Measurements from ENCODE around the gene DNAAF9.

DNAAF9 gene

GRCh38 chr20:3407040-3407770 lies at the start of gene DNAAF9:
TSS of gene DNAAF9 (minus strand) at chr20:3407669. CDS start at chr20:3407557, 112 bp downstream.
- TF ChIP-seq ZFP30 (CRISPR knock-in tag; IDR thresholded peaks at IDR 0.05): no peak
- TF ChIP-seq TSHZ2 (CRISPR knock-in tag; IDR thresholded peaks at IDR 0.05): no peak
- TF ChIP-seq ZNF565 (CRISPR knock-in tag; conservative IDR thresholded peaks at IDR 0.05; ENCODE audit: low read depth): no peak
- TF ChIP-seq BACH2 (CRISPR knock-in tag; IDR thresholded peaks at IDR 0.05; ENCODE audit: borderline replicate concordance): no peak
- no peak for TF ChIP-seq ESRRG (CRISPR knock-in tag; IDR thresholded peaks at IDR 0.05)
- no peak for TF ChIP-seq TCF4 (CRISPR knock-in tag; IDR thresholded peaks at IDR 0.05; ENCODE audit: borderline replicate concordance)
- TF ChIP-seq RARB (CRISPR knock-in tag; IDR thresholded peaks at IDR 0.05): no peak
- TF ChIP-seq PPARA (CRISPR knock-in tag; IDR thresholded peaks at IDR 0.05; ENCODE audit: borderline replicate concordance): no peak
- TF ChIP-seq CSRNP3 (CRISPR knock-in tag; IDR thresholded peaks at IDR 0.05): no peak
- TF ChIP-seq ZFP3 (CRISPR knock-in tag; IDR thresholded peaks at IDR 0.05): no peak
- TF ChIP-seq ARNTL (CRISPR knock-in tag; IDR thresholded peaks at IDR 0.05; ENCODE audit: borderline replicate concordance, low read depth): no peak
- TF ChIP-seq ZC3H10 (CRISPR knock-in tag; IDR thresholded peaks at IDR 0.05): no peak
- ATAC-seq: peak; percentile 56

- ATAC-seq: no peak
- no peak for TF ChIP-seq RARB (CRISPR knock-in tag; IDR thresholded peaks at IDR 0.05)
- no peak for TF ChIP-seq ZNF70 (CRISPR knock-in tag; IDR thresholded peaks at IDR 0.05)
- TF ChIP-seq CSDC2 (CRISPR knock-in tag; IDR thresholded peaks at IDR 0.05): no peak
- TF ChIP-seq GLIS3 (CRISPR knock-in tag; IDR thresholded peaks at IDR 0.05): no peak
- no peak for TF ChIP-seq PPARA (CRISPR knock-in tag; IDR thresholded peaks at IDR 0.05; ENCODE audit: borderline replicate concordance)
- no peak for TF ChIP-seq BACH2 (CRISPR knock-in tag; IDR thresholded peaks at IDR 0.05; ENCODE audit: borderline replicate concordance)
These were observed 49.2 kb upstream of the DNAAF9 start for GRCh38 chr20:3456648-3457047.

- TF ChIP-seq CSRNP3 (CRISPR knock-in tag; IDR thresholded peaks at IDR 0.05) (no peak), TCF4 (CRISPR knock-in tag; IDR thresholded peaks at IDR 0.05; ENCODE audit: borderline replicate concordance) (no peak), ISL1 (CRISPR knock-in tag; IDR thresholded peaks at IDR 0.05) (no peak), CREB5 (CRISPR knock-in tag; IDR thresholded peaks at IDR 0.05; ENCODE audit: low read depth) (no peak), ZFP30 (CRISPR knock-in tag; IDR thresholded peaks at IDR 0.05) (no peak), ZC3H10 (CRISPR knock-in tag; IDR thresholded peaks at IDR 0.05) (no peak), PPARA (CRISPR knock-in tag; IDR thresholded peaks at IDR 0.05; ENCODE audit: borderline replicate concordance) (no peak), ARNTL (CRISPR knock-in tag; IDR thresholded peaks at IDR 0.05; ENCODE audit: borderline replicate concordance, low read depth) (no peak), OSR1 (CRISPR knock-in tag; IDR thresholded peaks at IDR 0.05) (no peak), SNAI2 (CRISPR knock-in tag; IDR thresholded peaks at IDR 0.05) (no peak), PATZ1 (CRISPR knock-in tag; IDR thresholded peaks at IDR 0.05; ENCODE audit: borderline replicate concordance) (no peak), ZNF8 (CRISPR knock-in tag; IDR thresholded peaks at IDR 0.05) (no peak), CSDC2 (CRISPR knock-in tag; IDR thresholded peaks at IDR 0.05) (no peak), ZNF70 (CRISPR knock-in tag; IDR thresholded peaks at IDR 0.05) (no peak), BACH2 (CRISPR knock-in tag; IDR thresholded peaks at IDR 0.05; ENCODE audit: borderline replicate concordance) (no peak)
- no peak for ATAC-seq
These were observed 47.4 kb upstream of the DNAAF9 start for GRCh38 chr20:3454831-3455230.
